Measurements from ENCODE around the gene UNC13D. TPM values are rescaled to one million over a fixed set of nuclear protein-coding genes. Genes with fewer than 3 reads are reported as not detected.
A peak's percentile ranks its signal among the peaks of the same experiment; 100 is the strongest.
"Not testable (repeated sequence)": the region's sequence is repeated elsewhere in the genome, so short reads cannot be mapped to it uniquely, and the experiment has no call there.

The UNC13D gene
- polyA plus RNA-seq, 1 experiment = 0.16 TPM

DNA sequence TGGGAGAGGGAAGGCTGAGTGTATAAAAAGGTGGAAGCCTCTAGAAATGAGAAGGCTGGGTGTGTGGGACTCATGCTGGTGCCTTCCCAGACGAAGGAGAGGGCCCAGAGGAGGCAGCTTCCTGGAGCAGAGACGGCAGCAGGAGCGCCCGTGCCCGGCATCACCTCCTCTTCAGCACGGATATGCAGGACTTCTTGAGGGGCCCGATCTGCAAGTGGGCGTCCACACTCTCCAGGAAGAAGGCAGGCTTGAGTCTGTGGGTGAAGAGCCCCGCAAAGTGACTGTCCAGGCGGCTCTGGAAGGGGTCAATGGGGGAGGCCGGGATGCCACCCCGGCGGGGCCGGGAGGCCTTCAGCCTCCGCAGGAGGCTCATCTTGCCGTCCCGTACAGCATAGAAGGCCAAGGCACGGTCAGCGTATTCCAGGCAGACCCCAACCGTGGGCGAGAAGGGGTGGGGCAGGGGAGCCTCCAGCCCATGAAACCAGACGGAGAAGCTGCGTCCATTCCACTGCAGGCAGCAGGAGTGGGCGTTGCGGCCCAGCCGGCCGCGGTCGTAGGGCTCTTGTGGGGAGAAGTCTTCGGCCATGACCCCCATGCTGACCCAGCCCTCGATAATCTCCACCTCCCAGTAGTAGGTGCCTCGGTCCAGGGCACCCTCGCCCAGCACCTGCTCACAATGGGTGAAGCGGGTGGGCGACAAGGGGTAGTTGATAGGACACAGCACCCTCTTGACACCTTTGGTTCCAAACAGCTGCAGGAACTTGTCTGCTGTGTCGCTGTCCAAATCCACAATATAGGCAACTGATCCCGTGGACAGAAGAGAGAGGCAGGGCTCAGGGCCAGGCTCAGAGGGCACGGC, 30.3 kb upstream of the UNC13D start:
- CTCF ChIA-PET = no interaction called here
- H3K9me3 ChIP-seq (ENCODE audit: control insufficient read depth, insufficient read depth, low read length) = no peaks in the 10 kb centered on the region; the same call in 1 of the 2 replicates
- POLR2A ChIA-PET = interaction anchor here (0.8 kb wide), 1 partner anchor 95 kb away, joined by 5 read pairs; no protein-coding TSS in a partner anchor
- no peaks in the 10 kb centered on the region for H3K27me3 ChIP-seq (ENCODE audit: control insufficient read depth, insufficient read depth, low read length)
- TF ChIP-seq, protein P1, sequence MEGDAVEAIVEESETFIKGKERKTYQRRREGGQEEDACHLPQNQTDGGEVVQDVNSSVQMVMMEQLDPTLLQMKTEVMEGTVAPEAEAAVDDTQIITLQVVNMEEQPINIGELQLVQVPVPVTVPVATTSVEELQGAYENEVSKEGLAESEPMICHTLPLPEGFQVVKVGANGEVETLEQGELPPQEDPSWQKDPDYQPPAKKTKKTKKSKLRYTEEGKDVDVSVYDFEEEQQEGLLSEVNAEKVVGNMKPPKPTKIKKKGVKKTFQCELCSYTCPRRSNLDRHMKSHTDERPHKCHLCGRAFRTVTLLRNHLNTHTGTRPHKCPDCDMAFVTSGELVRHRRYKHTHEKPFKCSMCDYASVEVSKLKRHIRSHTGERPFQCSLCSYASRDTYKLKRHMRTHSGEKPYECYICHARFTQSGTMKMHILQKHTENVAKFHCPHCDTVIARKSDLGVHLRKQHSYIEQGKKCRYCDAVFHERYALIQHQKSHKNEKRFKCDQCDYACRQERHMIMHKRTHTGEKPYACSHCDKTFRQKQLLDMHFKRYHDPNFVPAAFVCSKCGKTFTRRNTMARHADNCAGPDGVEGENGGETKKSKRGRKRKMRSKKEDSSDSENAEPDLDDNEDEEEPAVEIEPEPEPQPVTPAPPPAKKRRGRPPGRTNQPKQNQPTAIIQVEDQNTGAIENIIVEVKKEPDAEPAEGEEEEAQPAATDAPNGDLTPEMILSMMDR (IDR thresholded peaks at IDR 0.05; ENCODE audit: low read depth, low read length) = no peak
- DNase-seq (ENCODE audit: low read depth, low spot score) = no peak
- H3K4me3 ChIP-seq (ENCODE audit: low read depth, low read length) = no peak overlapping the region
- no peak overlapping the region for H3K27ac ChIP-seq (ENCODE audit: low read depth, low read length)

DNA sequence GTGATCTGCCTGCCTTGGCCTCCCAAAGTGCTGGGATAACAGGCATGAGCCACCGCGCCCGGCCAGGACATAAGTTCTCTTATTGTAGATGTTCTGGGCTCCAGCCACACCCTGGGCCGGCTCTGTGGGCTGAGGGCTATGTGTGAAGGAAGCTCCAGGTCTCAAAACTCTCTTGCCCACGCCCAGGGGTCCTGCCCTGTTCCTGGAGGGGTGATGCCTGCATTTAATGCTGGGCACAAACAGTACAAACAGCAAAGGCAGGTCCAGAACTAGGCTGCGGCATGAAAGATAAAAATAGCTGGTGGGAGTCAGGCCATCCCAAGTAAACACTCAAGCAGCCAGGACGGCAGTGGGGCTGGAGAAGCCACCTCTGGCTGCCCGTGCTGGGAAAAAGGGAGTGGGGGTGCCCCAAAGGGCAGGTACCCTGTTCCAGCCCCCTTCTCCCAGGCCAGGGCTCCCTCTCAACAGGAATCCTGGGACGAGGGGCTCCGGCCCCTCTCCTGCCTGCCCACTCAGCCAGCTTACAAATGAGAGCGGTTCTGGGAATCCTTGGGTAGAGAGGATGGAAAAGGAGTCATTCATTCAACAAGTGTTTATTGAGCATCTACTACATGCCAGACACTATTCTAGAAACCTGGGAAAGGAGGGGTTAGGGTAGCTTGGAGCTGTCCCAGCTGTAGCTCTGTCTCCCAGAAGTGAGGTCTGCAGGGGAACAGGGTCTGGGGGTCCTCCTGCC, 29.6 kb upstream of the UNC13D start:
- H3K27me3 ChIP-seq (ENCODE audit: control insufficient read depth, insufficient read depth, low read length) = no peaks in the 10 kb centered on the region
- ChIA-PET CTCF (interaction anchor here (1.5 kb wide), 1 partner anchor 31 kb away, joined by 3 read pairs; the partner anchor contains the start of gene MRPL38), POLR2A (interaction anchor here (0.8 to 1.3 kb wide), 2 partner anchors 9 to 94 kb away, joined by 5 to 7 read pairs; no protein-coding TSS in a partner anchor)
- TF ChIP-seq, protein P1 (IDR thresholded peaks at IDR 0.05; ENCODE audit: low read depth, low read length) = no peak
- DNase-seq (ENCODE audit: low read depth, low spot score) = no peak
- H3K4me3 ChIP-seq (ENCODE audit: low read depth, low read length) = no peak overlapping the region
- H3K9me3 ChIP-seq (ENCODE audit: control insufficient read depth, insufficient read depth, low read length) = no peaks in the 10 kb centered on the region; the same call in 1 of the 2 replicates
- H3K27ac ChIP-seq (ENCODE audit: low read depth, low read length) = no peak overlapping the region

DNA sequence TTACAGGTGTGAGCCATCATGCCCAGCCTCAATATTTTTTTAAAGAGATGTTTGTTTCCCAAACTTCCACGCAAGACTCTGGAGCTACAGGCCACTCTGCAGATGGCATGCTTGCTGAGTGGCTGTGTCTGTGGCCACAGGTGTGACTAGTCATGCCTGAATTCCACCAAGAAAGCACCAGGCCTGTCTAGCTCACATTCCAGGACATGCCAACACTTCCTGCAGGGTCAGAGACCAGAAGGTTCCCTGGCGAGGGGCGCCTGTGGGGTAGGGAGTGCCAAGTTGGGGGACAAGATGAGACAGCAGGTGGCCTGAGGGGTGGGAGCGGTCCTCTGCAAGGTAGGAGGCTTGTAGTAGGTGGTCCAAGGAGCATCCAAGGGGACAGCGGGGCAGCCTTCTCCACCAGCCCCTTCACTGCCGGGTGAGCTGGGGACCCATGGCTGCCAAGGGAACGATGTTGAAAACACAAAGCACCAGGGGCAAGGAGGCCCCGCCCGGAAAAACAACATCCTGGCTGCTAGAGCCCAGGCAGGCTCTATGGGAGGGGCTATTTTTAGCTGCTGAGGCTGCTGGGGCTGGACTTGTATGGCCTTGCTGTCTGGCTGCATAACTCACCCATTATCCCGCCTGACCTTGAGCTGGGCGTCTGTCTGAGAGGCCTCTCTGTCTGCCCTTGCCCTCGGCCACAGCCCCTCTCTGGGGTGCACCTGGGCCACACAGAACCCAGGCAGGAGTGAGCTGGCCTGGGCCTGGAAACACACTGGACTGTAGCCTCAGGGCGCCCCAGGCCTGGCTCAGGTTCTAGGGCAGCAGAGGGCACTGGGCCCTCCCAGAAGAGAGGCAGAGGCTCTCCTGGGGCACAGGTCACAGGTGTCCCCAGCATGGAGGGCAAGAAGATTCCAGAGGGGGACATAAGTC, 28.5 kb upstream of the UNC13D start:
- POLR2A ChIA-PET = interaction anchor here (0.5 to 1.4 kb wide), 4 partner anchors 8 to 100 kb away, joined by 3 to 7 read pairs (median 5); no protein-coding TSS in a partner anchor
- DNase-seq (ENCODE audit: low read depth, low spot score) = no peak
- H3K4me3 ChIP-seq (ENCODE audit: low read depth, low read length) = no peak overlapping the region
- H3K9me3 ChIP-seq (ENCODE audit: control insufficient read depth, insufficient read depth, low read length) = no peaks in the 10 kb centered on the region; the same call in 1 of the 2 replicates
- no peaks in the 10 kb centered on the region for H3K27me3 ChIP-seq (ENCODE audit: control insufficient read depth, insufficient read depth, low read length)
- TF ChIP-seq, protein P1 (IDR thresholded peaks at IDR 0.05; ENCODE audit: low read depth, low read length) = no peak
- CTCF ChIA-PET = interaction anchor here (1.1 to 1.7 kb wide), 3 partner anchors 11 to 90 kb away, joined by 3 to 4 read pairs (median 3); partner anchors contain the start of gene MRPL38
- peak overlapping the region; percentile 47 for H3K27ac ChIP-seq (ENCODE audit: low read depth, low read length)

DNA sequence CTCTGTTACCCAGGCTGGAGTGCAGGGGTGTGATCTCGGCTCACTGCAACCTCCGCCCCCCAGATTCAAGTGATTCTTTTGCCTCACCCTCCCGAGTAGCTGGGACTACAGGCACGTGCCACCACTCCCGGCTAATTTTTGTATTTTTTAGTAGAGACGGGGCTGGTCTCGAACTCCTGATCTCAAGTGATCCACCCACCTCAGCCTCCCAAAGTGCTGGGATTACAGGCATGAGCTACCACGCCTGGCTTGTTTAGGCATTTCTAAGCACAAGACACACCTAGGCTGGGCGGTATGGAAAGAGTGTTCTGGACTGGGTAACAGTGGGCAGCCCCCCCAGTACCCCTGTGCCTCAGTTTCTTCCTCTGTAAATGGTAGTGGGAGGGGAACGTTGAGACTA, 26.0 kb upstream of the UNC13D start:
- peak overlapping the region; percentile 37 for H3K4me3 ChIP-seq (ENCODE audit: low read depth, low read length)
- H3K27me3 ChIP-seq (ENCODE audit: control insufficient read depth, insufficient read depth, low read length); H3K27ac ChIP-seq (ENCODE audit: low read depth, low read length); H3K9me3 ChIP-seq (ENCODE audit: control insufficient read depth, insufficient read depth, low read length); DNase-seq (ENCODE audit: low read depth, low spot score): not testable (repeated sequence)
- ChIA-PET POLR2A (interaction anchor here (1.0 kb wide), 1 partner anchor 15 kb away, joined by 5 read pairs; the partner anchor contains the start of gene WBP2), CTCF (interaction anchor here (1.0 kb wide), 1 partner anchor 7 kb away, joined by 4 read pairs; no protein-coding TSS in a partner anchor)
